Colon (tissue), 2 donors: ENCODE measurements around the gene RPL37.
A peak's percentile ranks its signal among the peaks of the same experiment; 100 is the strongest.
"Not testable (repeated sequence)": the region's sequence is repeated elsewhere in the genome, so short reads cannot be mapped to it uniquely, and the experiment has no call there.

Source experiments
- FAIRE-seq: peaks from 2 replicates; lab custom pipeline; 2012; peaks lifted over from hg19 to GRCh38; lab: Jason Lieb, UNC
- donor health status: control.
- donor health status: control.

RPL37 gene

GRCh38 chr5:40796487-40796889, 38.5 kb downstream of the RPL37 start:
- no peak for FAIRE-seq

GRCh38 chr5:40794877-40795276, 40.1 kb downstream of the RPL37 start:
- not testable (repeated sequence) for FAIRE-seq

DNA sequence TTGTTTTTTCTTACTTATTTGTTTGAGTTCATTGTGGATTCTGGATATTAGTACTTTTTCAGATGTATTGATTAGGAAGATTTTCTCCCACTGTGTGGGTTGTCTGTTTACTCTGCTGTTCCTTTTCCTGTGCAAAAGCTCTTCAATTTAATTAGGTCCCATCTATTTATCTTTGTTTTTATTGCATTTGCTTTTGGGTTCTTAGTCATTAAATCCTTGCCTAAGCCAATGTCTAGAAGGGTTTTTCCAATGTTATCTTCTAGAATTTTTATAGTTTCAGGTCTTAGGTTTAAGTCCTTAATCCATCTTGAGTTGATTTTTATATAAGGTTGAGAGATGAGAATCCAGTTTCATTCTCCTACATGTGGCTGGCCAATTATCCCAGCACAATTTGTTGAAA, 40.7 kb downstream of the RPL37 start:
- FAIRE-seq = not testable (repeated sequence)

DNA sequence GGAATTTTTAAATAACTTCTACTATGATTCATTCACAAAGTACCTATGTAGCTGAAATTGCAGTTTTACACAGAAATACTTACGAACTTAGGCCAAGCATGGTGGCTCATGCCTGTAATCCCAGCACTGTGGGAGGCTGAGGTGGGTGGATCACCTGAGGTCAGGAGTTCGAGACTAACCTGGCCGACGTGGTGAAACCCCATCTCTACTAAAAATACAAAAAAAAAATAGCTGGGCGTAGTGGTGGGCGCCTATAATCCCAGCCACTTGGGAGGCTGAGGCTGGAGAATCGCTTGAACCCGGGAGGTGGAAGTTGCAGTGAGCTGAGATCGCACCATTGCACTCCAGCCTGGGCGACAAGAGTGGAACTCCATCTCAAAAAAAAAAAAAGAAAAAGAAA, 42.3 kb downstream of the RPL37 start:
- not testable (repeated sequence) for FAIRE-seq

GRCh38 chr5:40791715-40792139, 43.3 kb downstream of the RPL37 start:
- no peak for FAIRE-seq

- FAIRE-seq = no peak
These were observed 44.0 kb downstream of the RPL37 start for GRCh38 chr5:40790947-40791593.

GRCh38 chr5:40788941-40789340, 46.1 kb downstream of the RPL37 start:
- not testable (repeated sequence) for FAIRE-seq

- no peak for FAIRE-seq
These were observed 47.0 kb downstream of the RPL37 start for GRCh38 chr5:40787986-40788385.

DNA sequence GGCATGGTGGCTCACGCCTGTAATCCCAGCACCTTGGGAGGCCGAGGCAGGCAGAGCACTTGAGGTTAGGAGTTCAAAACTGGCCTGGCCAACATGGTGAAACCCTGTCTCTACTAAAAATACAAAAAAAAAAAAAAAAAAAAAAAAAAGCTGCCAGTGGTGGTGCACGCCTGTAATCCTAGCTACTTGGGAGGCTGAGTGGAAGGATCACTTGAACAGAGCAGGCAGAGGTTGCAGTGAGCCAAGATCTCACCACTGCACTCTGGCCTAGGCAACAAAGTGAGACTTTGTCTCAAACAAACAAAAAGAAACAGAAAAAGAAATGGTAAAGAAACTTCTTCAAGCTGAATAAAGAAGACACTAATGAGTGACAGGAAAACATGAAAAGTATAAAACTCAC, 48.4 kb downstream of the RPL37 start:
- FAIRE-seq = not testable (repeated sequence)

- no peak for FAIRE-seq
These were observed 50.1 kb downstream of the RPL37 start for GRCh38 chr5:40784916-40785315.

DNA sequence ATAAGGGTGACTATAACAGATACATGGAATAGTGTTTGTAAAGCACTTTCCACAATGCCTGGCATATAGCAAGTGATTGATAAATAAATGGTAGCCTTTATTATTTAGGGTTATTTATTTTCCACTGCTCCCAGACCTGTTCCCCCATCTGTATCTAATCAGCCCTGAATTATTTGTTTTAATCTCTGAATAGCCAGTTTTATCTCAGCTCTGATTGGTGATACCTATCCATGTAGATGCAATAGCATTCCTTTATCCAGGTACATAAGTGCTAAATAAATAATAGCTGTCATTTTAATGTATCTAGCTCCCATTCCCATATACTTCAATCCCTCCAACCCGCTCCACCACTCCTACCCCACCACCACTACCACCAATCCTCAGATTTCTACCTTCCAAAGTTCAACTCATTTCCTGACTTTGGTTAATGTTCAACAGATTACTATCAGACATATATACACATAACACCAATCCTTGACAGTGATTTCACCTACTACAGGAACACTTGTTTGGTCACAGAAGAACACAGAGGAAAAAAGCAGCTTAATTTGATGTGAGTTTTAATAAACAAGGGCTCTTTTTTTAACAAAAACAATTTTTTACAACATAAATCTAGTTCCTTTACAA, 50.9 kb downstream of the RPL37 start:
- peak; percentile 84 for FAIRE-seq

DNA sequence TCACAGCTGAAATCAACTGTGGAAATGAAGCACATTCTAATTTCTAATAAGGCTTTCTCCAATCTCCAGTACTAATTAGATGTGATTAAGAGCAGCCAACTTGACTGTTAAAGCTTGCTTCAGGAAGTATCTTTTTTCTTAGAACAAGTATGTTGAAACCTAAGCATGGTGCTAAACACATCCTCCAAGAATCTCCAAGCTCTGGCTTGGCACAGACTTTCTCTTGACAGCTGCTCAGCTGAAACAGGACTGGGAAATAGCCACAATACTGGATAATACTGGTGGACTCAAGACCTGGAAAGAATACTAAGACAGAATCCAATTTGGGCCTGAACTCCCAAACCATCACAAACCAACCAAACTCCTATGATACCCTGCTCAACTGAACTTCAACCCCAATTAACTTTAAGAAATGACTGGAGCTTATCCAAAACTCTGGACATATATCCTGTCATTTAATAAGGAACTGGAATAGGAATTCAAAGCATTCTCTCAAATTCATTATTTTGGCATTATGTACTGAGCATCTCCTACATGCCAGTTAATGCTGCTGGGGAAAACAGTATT, 53.1 kb downstream of the RPL37 start:
- FAIRE-seq = no peak

GRCh38 chr5:40780858-40781257, 54.2 kb downstream of the RPL37 start:
- FAIRE-seq = no peak

DNA sequence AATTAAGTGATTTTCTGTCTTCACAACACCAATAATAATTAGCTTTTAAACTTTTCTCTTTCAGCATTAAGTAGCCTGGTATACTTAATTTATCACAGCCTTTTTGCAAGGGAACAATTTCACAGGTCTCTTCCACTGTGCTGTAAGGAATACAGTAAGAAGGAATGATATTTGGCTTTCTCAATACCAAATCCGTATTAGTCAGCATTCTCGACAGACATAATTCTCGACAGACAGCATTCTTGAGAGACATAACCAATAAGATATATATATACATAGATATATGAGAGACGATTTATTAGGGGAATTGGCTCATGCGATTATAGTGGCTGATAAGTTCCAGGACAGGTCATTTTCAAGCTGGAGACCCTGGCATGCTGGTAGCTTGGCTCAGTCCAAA, 54.8 kb downstream of the RPL37 start:
- no peak for FAIRE-seq

DNA sequence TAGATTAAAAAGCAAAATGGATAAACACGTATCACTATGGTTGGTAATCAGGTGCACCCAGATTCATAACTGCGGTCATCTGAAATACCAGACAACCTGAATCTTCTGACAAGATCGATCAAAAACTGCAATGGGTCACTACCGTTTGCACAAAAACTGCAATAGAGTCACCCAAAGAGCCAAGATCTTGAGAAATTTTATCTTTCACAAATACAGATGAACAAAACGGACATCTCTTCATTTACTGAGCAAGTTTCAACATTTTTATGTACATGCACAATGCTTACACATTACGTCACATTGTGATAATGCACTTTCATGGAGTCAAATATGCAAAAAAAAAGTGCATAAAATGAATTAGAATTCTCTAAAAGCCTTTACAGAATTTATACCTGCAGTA, 55.5 kb downstream of the RPL37 start:
- no peak for FAIRE-seq

DNA sequence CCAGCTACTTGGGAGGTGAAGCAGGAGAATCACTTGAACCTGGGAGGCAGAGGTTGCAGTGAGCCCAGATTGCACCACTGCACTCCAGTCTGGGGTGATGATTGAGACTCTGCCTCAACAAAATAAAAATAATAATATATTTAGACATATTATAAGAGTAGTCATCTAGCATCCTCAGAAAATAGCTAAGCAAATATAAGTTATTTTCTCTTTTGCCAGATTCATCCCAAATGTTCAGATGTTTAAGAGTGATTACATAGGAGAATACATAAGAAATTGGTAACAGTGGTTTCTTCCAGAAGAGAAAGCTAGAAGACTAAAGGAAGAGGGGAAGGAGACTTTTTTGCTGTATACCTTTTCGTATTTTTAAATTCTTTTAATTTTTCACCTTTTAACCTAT, 56.9 kb downstream of the RPL37 start:
- FAIRE-seq = no peak

- FAIRE-seq = no peak
These were observed 58.4 kb downstream of the RPL37 start for GRCh38 chr5:40776658-40776977.

DNA sequence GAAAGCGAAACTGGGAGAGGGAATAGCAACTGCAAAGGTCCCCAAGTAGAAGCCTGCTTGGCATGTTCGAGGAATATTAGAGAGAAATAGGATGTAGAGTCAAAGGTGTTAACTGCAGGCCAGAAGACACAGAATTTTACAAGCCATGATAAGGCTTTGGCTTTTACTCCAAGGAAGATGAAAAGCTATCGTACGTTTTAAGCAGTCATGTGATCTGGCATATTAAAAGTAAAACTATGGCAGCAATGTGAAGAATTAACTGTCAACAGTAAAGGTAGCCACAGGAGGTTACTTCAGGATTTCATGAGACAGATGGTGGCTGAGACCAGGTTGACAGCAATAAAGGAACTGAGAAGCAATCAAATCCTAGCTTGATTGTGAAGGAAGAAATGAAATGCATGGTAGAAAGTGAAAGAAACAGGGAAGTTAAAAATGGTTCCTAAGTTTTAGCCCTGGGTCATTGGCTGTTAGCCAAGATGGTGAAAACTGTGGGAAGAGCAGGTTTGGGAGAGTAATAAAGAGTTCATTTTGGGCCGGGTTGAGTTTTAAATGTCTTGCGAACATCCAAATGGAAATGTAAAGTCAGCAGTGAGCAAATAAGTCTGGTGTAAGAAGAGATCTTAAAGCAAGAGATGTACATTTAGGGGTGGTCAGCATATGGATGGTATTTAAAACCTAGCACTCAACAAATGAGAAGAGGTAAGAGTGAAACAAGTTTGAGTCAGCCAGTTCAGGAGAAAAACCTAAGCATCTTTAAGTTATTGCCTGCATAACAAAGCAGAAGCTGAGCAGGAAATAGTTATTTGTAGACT, 59.0 kb downstream of the RPL37 start:
- FAIRE-seq = no peak
